Gastrocnemius medialis (tissue), 4 donors: Measurements from ENCODE around the gene PLCH1.

ENCODE experiments used
- CTCF ChIP-seq, 5 experiments: fragments of 450-650 bp in 3 of 5; fragments of 200-600 bp in 2 of 5; sonication (generic) in 2 of 5; IDR thresholded peaks in 4 of 5; conservative IDR thresholded peaks in 1 of 5; 1 replicate in 4 of 5; 2 replicates in 1 of 5; pipeline ENCODE4 v1.5.1; 2016 to 2019; ENCODE audit warnings: antibody characterized with exemption in 5 of 5, mild to moderate bottlenecking in 3 of 5, moderate library complexity in 3 of 5
- POLR2A ChIP-seq, 2 donors: fragments of 450-650 bp; IDR thresholded peaks; one replicate each; pipeline ENCODE4 v1.6.1; 2017; ENCODE audit warnings: antibody characterized with exemption in 2 of 2, mild to moderate bottlenecking in 2 of 2, moderate library complexity in 2 of 2

- TF ChIP-seq CTCF (IDR thresholded peaks at IDR 0.05 in 4 of 5, conservative IDR thresholded peaks at IDR 0.05 in 1 of 5) = no peak
- TF ChIP-seq POLR2A (IDR thresholded peaks at IDR 0.05) = no peak
These were observed 249.5 kb downstream of the PLCH1 start for GRCh38 chr3:155495387-155495786.
